Measurements from ENCODE around the gene MND1.

DNA sequence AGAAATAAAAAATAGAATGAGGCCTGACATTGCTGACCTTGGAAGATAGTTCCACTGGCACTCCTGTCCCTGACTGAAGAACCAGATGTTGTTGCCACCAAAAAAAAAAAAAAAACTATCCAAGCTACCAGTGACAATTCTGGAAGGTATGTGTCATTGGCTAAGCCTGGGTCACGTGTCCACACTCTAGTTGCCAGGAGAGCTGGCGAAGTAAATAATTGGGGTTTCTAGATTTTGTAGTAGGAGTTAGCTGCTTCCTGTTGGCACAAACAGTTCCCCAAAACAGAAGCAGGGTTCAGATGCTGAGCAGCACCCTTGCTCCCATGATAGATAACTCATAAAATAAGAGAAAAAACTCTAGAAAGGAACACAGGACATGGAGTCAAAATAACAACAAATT lies 20.5 kb downstream of the MND1 start:
- TF ChIP-seq SNAI2 (CRISPR knock-in tag; IDR thresholded peaks at IDR 0.05) (no peak), ZFP3 (CRISPR knock-in tag; IDR thresholded peaks at IDR 0.05) (no peak), ZNF70 (CRISPR knock-in tag; IDR thresholded peaks at IDR 0.05) (no peak), RARB (CRISPR knock-in tag; IDR thresholded peaks at IDR 0.05) (no peak)
- TF ChIP-seq, protein P1, sequence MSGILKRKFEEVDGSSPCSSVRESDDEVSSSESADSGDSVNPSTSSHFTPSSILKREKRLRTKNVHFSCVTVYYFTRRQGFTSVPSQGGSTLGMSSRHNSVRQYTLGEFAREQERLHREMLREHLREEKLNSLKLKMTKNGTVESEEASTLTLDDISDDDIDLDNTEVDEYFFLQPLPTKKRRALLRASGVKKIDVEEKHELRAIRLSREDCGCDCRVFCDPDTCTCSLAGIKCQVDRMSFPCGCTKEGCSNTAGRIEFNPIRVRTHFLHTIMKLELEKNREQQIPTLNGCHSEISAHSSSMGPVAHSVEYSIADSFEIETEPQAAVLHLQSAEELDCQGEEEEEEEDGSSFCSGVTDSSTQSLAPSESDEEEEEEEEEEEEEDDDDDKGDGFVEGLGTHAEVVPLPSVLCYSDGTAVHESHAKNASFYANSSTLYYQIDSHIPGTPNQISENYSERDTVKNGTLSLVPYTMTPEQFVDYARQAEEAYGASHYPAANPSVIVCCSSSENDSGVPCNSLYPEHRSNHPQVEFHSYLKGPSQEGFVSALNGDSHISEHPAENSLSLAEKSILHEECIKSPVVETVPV (CRISPR knock-in tag; IDR thresholded peaks at IDR 0.05), result no peak
- TF ChIP-seq, protein P2, sequence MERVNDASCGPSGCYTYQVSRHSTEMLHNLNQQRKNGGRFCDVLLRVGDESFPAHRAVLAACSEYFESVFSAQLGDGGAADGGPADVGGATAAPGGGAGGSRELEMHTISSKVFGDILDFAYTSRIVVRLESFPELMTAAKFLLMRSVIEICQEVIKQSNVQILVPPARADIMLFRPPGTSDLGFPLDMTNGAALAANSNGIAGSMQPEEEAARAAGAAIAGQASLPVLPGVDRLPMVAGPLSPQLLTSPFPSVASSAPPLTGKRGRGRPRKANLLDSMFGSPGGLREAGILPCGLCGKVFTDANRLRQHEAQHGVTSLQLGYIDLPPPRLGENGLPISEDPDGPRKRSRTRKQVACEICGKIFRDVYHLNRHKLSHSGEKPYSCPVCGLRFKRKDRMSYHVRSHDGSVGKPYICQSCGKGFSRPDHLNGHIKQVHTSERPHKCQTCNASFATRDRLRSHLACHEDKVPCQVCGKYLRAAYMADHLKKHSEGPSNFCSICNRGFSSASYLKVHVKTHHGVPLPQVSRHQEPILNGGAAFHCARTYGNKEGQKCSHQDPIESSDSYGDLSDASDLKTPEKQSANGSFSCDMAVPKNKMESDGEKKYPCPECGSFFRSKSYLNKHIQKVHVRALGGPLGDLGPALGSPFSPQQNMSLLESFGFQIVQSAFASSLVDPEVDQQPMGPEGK (CRISPR knock-in tag; IDR thresholded peaks at IDR 0.05; ENCODE audit: borderline replicate concordance), result no peak
